Epithelial cell of proximal tubule (primary cell): ENCODE results near the gene CA10. TPM values are rescaled to one million over a fixed set of nuclear protein-coding genes. Genes with fewer than 3 reads are reported as not detected.

Source experiments
- DNase-seq: peaks from one replicate; pipeline ENCODE4 v3.0.0-alpha.2; 2011; ENCODE audit warnings: low read depth
- H3K4me3 ChIP-seq: 2 replicates; pipeline ENCODE4 v1.5.1; 2011; ENCODE audit warnings: low read depth, mild to moderate bottlenecking, low read length
- total RNA-seq: library from RNA; depleted of rRNA; stranded (reverse); fragments of >200 nt; gene quantifications from 2 replicates; pipeline ENCODE4 v1.2.3, GENCODE V29; 2015
- TF ChIP-seq, protein P1 (sequence below): conservative IDR thresholded peaks from 2 replicates; pipeline ENCODE4 v1.5.1; 2012; ENCODE audit warnings: low read depth, mild to moderate bottlenecking, low read length

Gene CA10
- total RNA-seq, 1 donor from 2014 or later, result 0.58 TPM

GRCh38 chr17:51739245-51739886 is 419.1 kb downstream of the CA10 start:
- no peak for DNase-seq
- no peak overlapping the region for H3K4me3 ChIP-seq
- TF ChIP-seq, protein P1, sequence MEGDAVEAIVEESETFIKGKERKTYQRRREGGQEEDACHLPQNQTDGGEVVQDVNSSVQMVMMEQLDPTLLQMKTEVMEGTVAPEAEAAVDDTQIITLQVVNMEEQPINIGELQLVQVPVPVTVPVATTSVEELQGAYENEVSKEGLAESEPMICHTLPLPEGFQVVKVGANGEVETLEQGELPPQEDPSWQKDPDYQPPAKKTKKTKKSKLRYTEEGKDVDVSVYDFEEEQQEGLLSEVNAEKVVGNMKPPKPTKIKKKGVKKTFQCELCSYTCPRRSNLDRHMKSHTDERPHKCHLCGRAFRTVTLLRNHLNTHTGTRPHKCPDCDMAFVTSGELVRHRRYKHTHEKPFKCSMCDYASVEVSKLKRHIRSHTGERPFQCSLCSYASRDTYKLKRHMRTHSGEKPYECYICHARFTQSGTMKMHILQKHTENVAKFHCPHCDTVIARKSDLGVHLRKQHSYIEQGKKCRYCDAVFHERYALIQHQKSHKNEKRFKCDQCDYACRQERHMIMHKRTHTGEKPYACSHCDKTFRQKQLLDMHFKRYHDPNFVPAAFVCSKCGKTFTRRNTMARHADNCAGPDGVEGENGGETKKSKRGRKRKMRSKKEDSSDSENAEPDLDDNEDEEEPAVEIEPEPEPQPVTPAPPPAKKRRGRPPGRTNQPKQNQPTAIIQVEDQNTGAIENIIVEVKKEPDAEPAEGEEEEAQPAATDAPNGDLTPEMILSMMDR, result no peak

- TF ChIP-seq, protein P1, result no peak
- H3K4me3 ChIP-seq, result no peak overlapping the region
- DNase-seq, result no peak
Observed at GRCh38 chr17:51736356-51736755, 422.2 kb downstream of the CA10 start.

DNA sequence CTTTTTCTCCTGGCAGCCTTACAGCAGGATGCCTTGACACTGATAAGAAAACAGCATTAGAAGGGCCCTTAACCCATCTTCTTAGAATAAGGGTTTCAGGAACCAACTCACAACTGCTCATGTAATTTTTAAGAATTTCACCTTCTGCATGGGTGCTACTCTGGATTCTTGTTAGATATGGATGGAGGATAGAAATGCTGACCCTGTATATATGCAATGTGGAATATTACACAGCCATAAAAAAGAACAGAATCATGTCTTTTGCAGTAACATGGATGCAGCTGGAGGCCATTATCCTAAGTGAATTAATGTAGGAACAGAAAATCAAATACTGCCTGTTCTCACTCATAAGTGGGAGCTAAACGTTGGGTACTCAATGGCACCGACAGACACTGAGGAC is 423.5 kb downstream of the CA10 start:
- TF ChIP-seq, protein P1, result no peak
- DNase-seq, result no peak
- no peak overlapping the region for H3K4me3 ChIP-seq

DNA sequence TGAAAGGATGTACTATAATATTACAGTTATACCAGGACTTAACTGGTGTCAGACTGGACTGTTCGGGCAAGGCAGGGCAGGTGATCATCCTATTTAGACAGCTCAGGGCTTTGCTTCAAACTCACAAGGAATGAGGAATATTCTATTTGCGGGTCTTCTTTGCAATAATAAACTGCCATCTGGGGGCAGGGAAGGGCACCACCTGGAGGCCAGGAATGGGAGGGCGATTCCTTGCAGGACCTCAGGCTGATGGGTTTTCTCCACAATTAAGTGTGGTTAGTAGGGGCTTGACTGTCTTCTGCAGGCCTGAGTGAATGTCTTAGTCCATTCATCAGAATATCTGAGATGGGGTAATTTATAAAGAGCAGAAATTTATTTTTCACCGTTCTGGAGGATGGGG is 424.1 kb downstream of the CA10 start:
- no peak for DNase-seq
- TF ChIP-seq, protein P1, result peak; percentile 62
- H3K4me3 ChIP-seq, result no peak overlapping the region

GRCh38 chr17:51733166-51733565 is 425.3 kb downstream of the CA10 start:
- TF ChIP-seq, protein P1, result no peak
- no peak overlapping the region for H3K4me3 ChIP-seq
- no peak for DNase-seq

- TF ChIP-seq, protein P1, result no peak
- DNase-seq, result no peak
- no peak overlapping the region for H3K4me3 ChIP-seq
Observed at GRCh38 chr17:51731941-51732722, 426.4 kb downstream of the CA10 start.
